ENCODE results near the gene NFAT5.

GRCh38 chr16:69626256-69626655 lies 60.5 kb downstream of the NFAT5 start:
- TF ChIP-seq POLR2A (IDR thresholded peaks at IDR 0.05; ENCODE audit: low read length) (no peak), PHF8 (IDR thresholded peaks at IDR 0.05; ENCODE audit: borderline replicate concordance, low read depth) (no peak), RCOR1 (IDR thresholded peaks at IDR 0.05; ENCODE audit: low read depth, low read length) (no peak), HDAC2 (IDR thresholded peaks at IDR 0.05) (no peak), CTCF (IDR thresholded peaks at IDR 0.05) (no peak), RNF2 (IDR thresholded peaks at IDR 0.05; ENCODE audit: borderline replicate concordance, low read depth) (no peak), KDM1A (IDR thresholded peaks at IDR 0.05; ENCODE audit: low read depth) (no peak), HMGXB4 (CRISPR knock-in tag; IDR thresholded peaks at IDR 0.05; ENCODE audit: borderline replicate concordance) (no peak), EP300 (IDR thresholded peaks at IDR 0.05) (no peak), FOSL2 (IDR thresholded peaks at IDR 0.05) (no peak), FOSL2 (CRISPR knock-in tag; IDR thresholded peaks at IDR 0.05) (no peak), NR3C1 (IDR thresholded peaks at IDR 0.05) (no peak)
